Activated naive CD4-positive, alpha-beta T cell treated with anti-CD3 and anti-CD28 coated beads, Interleukin-2, amount 50 U/mL, for 72 hours (primary cell): ENCODE results near the gene CCDC137. TPM values are rescaled to one million over a fixed set of nuclear protein-coding genes. Genes with fewer than 3 reads are reported as not detected.
A peak's percentile ranks its signal among the peaks of the same experiment; 100 is the strongest.

ENCODE experiments used
- ATAC-seq, 2 donors: fragments of 150-1000 bp; cut with Tn5 transposase; 2 replicates each; pipeline ENCODE4 v1.10.0; 2021; ENCODE audit warnings: mild to moderate bottlenecking in 2 of 2, moderate library complexity in 2 of 2
- DNase-seq, 2 donors: peaks; one replicate each; pipeline ENCODE4 v3.0.0; 2021 to 2022; ENCODE audit warnings: low spot score in 2 of 2
- H3K27ac Mint-ChIP-seq, 2 donors: one replicate each; pipeline ENCODE4 v1.8.0; 2022; ENCODE audit warnings: mild to moderate bottlenecking in 2 of 2, mixed read lengths in 2 of 2
- H3K36me3 Mint-ChIP-seq, 2 donors: one replicate each; pipeline ENCODE4 v1.8.0; 2022; ENCODE audit warnings: mixed read lengths in 2 of 2
- H3K9me3 Mint-ChIP-seq, 2 donors: one replicate each; pipeline ENCODE4 v1.8.0; 2022; ENCODE audit warnings: mixed read lengths in 2 of 2
- total RNA-seq, 2 donors: library from RNA; stranded (reverse); gene quantifications; one replicate each; pipeline ENCODE4 v1.2.3, GENCODE V29; 2022

The CCDC137 gene
- total RNA-seq, 2 donors from 2014 or later: 35.0 to 38.7 TPM

- ATAC-seq (no peak), DNase-seq (no peak)
- H3K9me3 Mint-ChIP-seq: no peaks in the 10 kb centered on the region
- H3K27ac Mint-ChIP-seq: no peak overlapping the region
- H3K36me3 Mint-ChIP-seq: peaks cover 17 to 27% of the 10 kb centered on the region in 2 donors
These were observed 21.4 kb downstream of the CCDC137 start for GRCh38 chr17:81687770-81688541.

- DNase-seq (no peak), ATAC-seq (no peak)
- Mint-ChIP-seq H3K27ac (peak overlapping the region in 1 of 2 donors; percentile 72), H3K9me3 (no peaks in the 10 kb centered on the region), H3K36me3 (peaks cover 17 to 25% of the 10 kb centered on the region in 2 donors)
These were observed 22.1 kb downstream of the CCDC137 start for GRCh38 chr17:81688616-81689015.

GRCh38 chr17:81690066-81690465 lies 23.5 kb downstream of the CCDC137 start:
- peaks cover 10 to 15% of the 10 kb centered on the region in 2 donors for H3K36me3 Mint-ChIP-seq
- no peaks in the 10 kb centered on the region for H3K9me3 Mint-ChIP-seq
- peak overlapping the region in 1 of 2 donors; percentile 47 for H3K27ac Mint-ChIP-seq
- DNase-seq: no peak
- ATAC-seq: no peak

DNA sequence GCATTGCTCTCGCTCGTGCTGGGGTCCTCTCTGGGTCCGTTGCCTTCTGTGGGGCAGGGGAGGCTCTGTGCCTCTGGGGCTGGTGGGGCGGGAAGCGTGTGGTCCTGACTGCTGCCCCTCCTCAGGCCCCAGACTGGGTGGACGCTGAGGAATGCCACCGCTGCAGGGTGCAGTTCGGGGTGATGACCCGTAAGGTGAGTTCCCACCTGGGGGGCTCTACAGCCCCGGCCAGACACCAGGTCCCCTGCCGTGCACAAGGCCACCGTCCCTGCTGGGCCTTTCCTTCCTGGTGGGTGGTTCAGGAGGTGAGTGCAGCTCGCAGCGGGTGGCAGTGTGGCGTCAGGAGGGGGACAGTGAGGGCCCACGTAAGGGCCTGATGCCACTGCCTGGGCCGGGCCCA lies 24.0 kb downstream of the CCDC137 start:
- Mint-ChIP-seq H3K36me3 (peaks cover 10 to 15% of the 10 kb centered on the region in 2 donors), H3K27ac (peak overlapping the region in 1 of 2 donors; percentile 47), H3K9me3 (no peaks in the 10 kb centered on the region)
- DNase-seq (no peak), ATAC-seq (no peak)

GRCh38 chr17:81691196-81691595 lies 24.7 kb downstream of the CCDC137 start:
- ATAC-seq: no peak
- no peaks in the 10 kb centered on the region for H3K9me3 Mint-ChIP-seq
- H3K36me3 Mint-ChIP-seq: peaks cover 10 to 14% of the 10 kb centered on the region in 2 donors
- no peak for DNase-seq
- H3K27ac Mint-ChIP-seq: no peak overlapping the region

GRCh38 chr17:81691608-81692007 lies 25.1 kb downstream of the CCDC137 start:
- DNase-seq (no peak), ATAC-seq (no peak)
- H3K9me3 Mint-ChIP-seq: no peaks in the 10 kb centered on the region
- H3K36me3 Mint-ChIP-seq: peaks cover 10 to 11% of the 10 kb centered on the region in 2 donors
- no peak overlapping the region for H3K27ac Mint-ChIP-seq

GRCh38 chr17:81693509-81694210 lies 27.1 kb downstream of the CCDC137 start:
- Mint-ChIP-seq H3K36me3 (peaks cover 13 to 14% of the 10 kb centered on the region in 2 donors), H3K27ac (no peak overlapping the region), H3K9me3 (no peaks in the 10 kb centered on the region)
- ATAC-seq (peak in 1 of 2 donors; percentile 17), DNase-seq (no peak)

GRCh38 chr17:81694810-81695209 lies 28.3 kb downstream of the CCDC137 start:
- Mint-ChIP-seq H3K9me3 (no peaks in the 10 kb centered on the region), H3K36me3 (peaks cover 4 to 14% of the 10 kb centered on the region in 2 donors), H3K27ac (no peak overlapping the region)
- DNase-seq: no peak
- no peak for ATAC-seq

DNA sequence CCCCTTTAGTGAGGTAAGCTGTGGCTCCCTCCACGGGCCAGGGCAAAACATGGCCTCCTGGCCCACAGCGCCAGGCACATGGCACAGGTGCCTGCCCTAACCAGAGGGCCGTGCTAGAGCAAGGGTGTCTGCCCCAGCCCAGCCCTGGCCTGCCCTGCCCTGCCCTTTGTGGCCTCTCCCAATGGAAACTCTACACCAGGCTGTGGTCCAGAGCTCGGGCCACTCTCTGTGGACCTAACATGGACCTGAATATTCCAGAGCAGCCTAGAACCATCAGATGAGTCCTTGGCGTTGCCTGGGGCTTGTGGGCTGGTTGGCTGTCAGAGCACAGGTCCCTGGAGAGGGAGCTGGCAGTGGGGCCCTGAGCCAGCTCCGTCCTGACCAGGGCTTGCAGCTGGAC lies 28.7 kb downstream of the CCDC137 start:
- H3K9me3 Mint-ChIP-seq: no peaks in the 10 kb centered on the region
- DNase-seq (no peak), ATAC-seq (peak in 1 of 2 donors; percentile 5)
- H3K36me3 Mint-ChIP-seq: peaks cover 4 to 10% of the 10 kb centered on the region in 2 donors
- H3K27ac Mint-ChIP-seq: no peak overlapping the region

DNA sequence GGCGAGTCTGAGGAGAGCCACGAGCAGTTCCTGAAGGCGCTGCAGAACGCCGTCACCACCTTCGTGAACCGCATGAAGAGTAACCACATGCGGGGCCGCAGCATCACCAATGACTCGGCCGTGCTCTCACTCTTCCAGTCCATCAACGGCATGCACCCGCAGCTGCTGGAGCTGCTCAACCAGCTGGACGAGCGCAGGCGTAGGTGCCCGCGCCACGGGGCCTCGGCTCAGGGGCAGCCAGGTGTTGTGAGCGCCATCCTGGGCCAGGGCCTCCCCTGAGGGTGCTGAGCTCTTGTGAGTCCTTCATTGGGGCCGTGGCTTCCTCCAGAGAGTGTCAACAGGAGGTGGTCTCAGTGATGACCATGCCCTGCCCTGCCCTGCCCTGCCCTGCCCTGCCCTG lies 29.3 kb downstream of the CCDC137 start:
- ATAC-seq (peak; percentile 5 to 9), DNase-seq (no peak)
- H3K27ac Mint-ChIP-seq: no peak overlapping the region
- peaks cover 4 to 13% of the 10 kb centered on the region in 2 donors for H3K36me3 Mint-ChIP-seq
- H3K9me3 Mint-ChIP-seq: no peaks in the 10 kb centered on the region

DNA sequence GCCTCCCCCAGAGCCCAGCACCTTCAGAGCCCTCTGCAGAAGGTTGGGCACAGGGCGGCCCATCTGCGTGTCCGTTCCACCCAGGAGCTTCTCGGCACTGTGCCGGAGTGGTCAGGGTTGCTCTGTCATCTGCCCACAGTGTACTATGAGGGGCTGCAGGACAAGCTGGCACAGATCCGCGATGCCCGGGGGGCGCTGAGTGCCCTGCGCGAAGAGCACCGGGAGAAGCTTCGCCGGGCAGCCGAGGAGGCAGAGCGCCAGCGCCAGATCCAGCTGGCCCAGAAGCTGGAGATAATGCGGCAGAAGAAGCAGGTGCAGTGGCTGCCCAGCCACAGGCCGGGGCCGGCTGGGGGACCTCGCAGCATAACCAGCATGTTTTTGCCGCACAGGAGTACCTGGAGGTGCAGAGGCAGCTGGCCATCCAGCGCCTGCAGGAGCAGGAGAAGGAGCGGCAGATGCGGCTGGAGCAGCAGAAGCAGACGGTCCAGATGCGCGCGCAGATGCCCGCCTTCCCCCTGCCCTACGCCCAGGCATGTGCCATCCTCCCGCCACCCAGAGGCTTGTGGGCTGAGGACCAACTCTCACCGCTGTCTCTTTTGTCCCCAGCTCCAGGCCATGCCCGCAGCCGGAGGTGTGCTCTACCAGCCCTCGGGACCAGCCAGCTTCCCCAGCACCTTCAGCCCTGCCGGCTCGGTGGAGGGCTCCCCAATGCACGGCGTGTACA lies 29.8 kb downstream of the CCDC137 start:
- ATAC-seq (peak in 1 of 2 donors; percentile 17), DNase-seq (no peak)
- Mint-ChIP-seq H3K9me3 (no peaks in the 10 kb centered on the region), H3K27ac (no peak overlapping the region), H3K36me3 (peaks cover 4 to 17% of the 10 kb centered on the region in 2 donors)

- Mint-ChIP-seq H3K9me3 (no peaks in the 10 kb centered on the region), H3K27ac (no peak overlapping the region), H3K36me3 (peaks cover 8 to 27% of the 10 kb centered on the region in 2 donors)
- ATAC-seq (no peak), DNase-seq (no peak)
These were observed 30.9 kb downstream of the CCDC137 start for GRCh38 chr17:81697261-81698044.

- Mint-ChIP-seq H3K27ac (peak overlapping the region; percentile 16 to 77), H3K9me3 (no peaks in the 10 kb centered on the region), H3K36me3 (peaks cover 27 to 44% of the 10 kb centered on the region in 2 donors)
- no peak for DNase-seq
- ATAC-seq: no peak
These were observed 34.1 kb downstream of the CCDC137 start for GRCh38 chr17:81700353-81701287.

- no peak for DNase-seq
- Mint-ChIP-seq H3K9me3 (no peaks in the 10 kb centered on the region), H3K36me3 (peaks cover 35 to 52% of the 10 kb centered on the region in 2 donors), H3K27ac (peak overlapping the region; percentile 99 to 100)
- ATAC-seq: no peak
These were observed 34.9 kb downstream of the CCDC137 start for GRCh38 chr17:81701288-81702071.
